ENCODE measurements around the gene GP1BB.
"Not testable (repeated sequence)": the region's sequence is repeated elsewhere in the genome, so short reads cannot be mapped to it uniquely, and the experiment has no call there.

Gene GP1BB

GRCh38 chr22:19723232-19723982 is at the start of gene GP1BB:
GP1BB (plus strand) TSS chr22:19723539; CDS start chr22:19723570, 31 bp downstream.
- peak; percentile 52 for DNase-seq

GRCh38 chr22:19673660-19674059 is 49.7 kb upstream of the GP1BB start:
- DNase-seq, result no peak

DNA sequence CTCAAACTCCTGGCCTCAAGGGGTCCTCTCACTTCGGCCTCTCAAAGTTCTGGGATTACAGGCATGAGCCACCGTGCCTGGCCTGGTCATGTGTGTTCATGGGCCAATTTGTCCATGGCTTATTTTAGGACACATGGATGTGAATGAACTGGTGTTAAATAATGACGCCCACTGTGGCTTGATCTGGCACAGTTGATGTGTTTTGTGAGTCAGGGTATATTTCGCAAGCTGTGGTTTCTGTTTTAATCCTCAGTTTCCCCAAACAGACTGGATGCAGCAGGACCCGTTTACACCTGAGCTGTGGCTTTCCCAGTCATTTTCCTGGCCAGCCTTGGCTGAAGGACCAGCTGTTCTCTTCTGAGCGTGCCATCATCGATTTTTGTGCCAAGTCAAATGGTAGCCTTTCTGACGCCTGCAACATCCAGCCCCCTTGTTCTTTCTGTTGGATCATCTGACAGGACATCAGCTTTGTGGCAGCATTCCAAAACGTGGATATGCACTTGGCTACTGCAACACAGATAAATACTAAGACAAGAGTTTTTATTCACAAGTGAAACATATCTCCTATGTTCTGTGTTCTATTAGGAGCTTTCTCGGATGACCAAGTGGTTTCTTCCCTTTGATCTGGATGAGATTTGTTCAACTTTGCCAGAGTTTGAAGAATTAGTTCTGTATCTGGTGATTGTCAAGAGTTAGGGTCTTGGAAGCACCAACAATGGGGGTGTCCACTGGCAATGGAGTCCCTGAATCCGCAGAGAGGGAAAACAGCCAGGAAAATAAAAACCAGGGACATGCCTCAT is 49.0 kb upstream of the GP1BB start:
- no peak for DNase-seq

- no peak for DNase-seq
Observed at GRCh38 chr22:19674929-19675253, 48.4 kb upstream of the GP1BB start.

DNA sequence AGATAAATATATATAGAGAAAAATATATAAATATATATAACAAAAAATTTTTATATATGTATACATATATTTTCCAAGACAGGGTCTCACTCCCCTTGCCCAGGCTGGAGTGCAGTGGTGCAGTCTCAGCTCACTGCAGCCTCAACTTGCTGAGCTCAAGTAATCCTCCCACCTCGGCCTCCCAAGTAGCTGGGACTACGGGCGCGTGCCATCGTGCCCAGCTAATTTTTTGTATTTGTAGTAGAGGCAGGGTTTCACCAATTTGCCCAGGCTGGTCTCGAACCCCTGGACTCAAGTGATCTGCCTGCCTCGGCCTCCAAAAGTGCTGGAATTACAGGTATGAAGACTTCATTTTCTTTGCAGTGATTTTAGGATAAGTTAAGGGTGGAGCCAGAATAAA is 47.9 kb upstream of the GP1BB start:
- no peak for DNase-seq

DNA sequence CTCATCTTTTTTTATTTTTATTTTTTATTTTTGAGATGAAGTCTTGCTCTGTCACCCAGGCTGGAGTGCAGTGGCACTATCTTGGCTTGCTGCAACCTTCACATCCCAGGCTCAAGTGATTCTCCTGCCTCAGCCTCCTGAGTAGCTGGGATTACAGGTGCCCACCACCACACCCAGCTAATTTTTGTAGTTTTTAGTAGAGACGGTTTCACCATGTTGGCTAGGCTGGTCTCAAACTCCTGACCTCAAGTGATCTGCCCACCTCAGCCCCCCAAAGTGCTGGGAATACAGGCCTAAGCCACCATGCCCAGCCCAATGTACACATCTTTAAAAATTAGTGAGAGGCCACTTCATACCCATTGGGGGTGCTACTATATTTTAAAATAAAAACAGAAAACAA is 46.9 kb upstream of the GP1BB start:
- not testable (repeated sequence) for DNase-seq

- no peak for DNase-seq
Observed at GRCh38 chr22:19678949-19679521, 44.3 kb upstream of the GP1BB start.

DNA sequence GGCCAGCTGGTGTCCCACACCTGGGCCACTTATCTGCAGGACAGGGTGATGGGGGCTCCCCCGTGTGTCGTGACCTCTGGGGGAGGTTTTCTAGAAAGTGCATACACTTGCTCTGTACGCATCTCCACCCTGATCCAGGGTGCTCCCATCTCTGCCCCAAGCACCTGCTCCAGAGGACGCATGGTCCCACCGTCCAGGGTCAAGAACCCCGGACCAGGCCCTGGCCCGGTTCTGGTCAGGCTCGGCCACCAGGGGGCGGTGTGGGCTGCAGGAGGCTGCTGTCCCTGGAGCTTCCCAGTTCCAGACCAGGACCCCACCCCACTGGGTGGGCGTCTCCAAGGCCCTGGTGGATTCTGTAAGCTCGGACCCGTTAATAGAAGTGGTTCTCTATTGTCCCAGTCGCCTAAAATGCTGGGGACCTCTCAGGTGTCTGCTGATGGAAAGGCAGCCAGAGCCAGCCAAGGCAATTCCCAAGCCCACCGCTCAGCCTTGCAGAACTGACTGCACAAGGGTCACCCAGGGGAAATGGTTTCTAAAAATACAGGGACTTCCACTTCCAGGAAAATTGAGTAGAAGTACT is 43.7 kb upstream of the GP1BB start:
- DNase-seq, result peak; percentile 58

DNA sequence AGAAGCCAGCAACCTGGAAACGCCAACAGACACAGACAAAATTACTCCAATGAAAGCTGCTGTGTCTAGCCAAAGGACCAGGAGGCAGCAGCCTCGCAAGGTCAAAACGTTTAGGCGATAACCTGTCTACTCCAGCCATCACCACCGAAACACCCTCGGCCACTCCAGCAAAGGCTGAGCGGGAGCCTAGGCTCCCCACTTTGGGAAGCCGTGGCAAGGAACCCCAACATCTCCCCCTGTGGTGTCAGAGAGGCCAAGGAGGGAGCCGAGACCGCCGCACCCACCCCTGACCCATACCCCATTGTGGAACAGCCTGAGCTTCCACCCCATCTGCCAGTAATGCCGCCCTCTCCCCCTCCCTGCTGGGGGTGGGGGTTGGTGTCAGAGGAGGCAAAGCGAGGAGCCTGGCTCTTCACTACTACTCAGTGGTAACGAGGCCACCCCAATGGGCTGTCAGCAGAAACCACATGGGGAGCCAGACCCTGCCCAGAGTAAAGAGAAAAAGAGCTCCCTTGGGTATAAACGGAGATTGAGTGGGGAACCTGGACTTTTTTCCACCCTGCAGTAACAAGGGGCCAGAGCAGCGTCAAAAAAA is 43.0 kb upstream of the GP1BB start:
- DNase-seq, result no peak

DNA sequence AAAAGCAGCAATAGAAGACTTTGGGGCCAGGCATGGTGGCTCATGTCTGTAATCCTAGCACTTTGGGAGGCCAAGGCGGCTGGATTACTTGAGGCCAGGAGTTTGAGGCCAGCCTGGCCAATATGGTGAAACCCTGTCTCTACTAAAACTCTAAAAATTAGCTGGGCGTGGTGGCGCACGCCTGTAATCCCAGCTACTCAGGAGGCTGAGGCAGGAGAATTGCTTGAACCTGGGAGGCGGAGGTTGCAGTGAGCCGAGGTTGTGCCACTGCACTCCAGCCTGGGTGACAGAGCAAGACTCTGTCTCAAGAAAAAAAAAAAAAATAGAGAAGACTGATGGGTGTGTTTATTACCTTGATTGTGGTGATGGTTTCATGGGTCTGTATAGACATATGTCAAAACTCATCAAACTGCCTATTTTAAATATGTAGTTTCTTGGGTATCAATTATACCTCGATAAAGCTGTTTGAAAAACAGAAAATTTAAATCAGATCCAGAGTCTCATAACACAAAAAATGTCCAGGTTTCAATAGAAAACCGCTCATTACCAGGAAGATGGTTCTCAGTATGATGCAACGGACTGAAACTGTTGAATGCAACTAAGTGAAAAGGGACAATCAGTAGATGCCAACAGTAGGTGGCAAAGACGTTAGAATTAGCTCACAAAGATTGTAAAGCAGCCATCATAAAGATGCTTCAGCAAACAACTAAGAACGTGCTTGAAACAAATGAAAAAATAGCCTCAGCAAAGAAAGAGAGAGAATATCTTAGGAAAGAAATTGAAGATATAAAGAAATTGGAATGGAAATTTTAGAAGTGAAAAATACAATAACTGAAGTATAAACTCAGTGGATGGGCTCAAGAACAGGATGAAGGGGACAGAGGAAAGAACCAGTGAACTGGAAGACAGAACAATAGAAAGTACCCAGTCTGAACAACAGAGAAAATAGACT is 42.2 kb upstream of the GP1BB start:
- no peak for DNase-seq

DNA sequence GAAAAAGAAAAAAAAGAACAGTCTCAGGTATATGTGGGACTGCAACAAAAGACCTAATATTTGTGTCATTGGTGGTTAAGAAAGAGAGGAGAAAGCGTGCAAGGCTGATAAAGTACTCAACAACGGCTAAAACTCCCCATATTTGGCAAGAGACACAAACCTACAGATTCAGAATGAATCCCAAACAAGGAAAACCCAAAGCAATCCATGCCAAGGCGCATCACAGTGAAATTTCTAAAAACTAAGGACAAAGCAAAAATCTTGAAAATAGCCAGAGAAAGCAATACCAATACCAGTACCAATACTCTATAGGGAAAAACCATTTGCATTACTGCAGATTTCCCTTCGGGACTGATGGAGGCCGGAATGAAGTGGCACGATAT is 41.5 kb upstream of the GP1BB start:
- DNase-seq, result no peak

- no peak for DNase-seq
Observed at GRCh38 chr22:19686946-19687345, 36.4 kb upstream of the GP1BB start.

DNA sequence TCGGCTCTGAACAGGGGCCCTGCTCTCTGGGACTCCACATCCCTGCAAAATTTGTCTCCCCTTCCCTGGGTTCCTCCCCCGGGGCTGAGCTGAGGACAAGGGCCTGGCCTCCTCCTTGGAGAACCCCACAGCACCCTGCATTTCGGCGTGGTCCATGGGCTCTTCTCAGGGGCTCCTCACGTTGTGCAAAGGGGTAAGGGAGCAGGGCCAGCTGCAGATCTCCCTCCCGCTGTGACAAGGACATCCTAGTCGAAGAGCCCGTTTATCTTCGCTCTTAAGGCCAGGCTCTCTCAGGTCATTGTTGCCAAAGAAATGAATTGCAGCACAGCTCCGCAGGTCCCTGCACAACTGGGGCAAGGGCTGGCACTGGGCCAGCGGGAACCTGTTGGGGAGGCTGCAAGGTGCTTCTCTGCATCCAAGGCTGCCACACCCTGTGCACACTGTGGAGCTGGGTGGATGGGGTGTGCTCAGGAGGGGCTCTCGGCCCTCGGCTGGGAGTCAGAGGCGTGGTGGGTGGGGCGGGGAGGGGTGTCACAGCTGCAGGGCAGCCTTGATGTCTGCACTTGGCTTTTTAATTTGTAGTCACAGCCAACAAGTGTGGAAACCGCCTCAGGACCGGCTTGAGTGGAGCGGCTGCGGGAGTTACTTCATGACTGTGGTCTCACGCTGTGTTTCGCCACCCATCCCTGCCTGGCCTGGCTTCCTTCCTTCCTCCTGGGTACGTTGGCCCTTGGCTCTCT is 35.6 kb upstream of the GP1BB start:
- no peak for DNase-seq

DNA sequence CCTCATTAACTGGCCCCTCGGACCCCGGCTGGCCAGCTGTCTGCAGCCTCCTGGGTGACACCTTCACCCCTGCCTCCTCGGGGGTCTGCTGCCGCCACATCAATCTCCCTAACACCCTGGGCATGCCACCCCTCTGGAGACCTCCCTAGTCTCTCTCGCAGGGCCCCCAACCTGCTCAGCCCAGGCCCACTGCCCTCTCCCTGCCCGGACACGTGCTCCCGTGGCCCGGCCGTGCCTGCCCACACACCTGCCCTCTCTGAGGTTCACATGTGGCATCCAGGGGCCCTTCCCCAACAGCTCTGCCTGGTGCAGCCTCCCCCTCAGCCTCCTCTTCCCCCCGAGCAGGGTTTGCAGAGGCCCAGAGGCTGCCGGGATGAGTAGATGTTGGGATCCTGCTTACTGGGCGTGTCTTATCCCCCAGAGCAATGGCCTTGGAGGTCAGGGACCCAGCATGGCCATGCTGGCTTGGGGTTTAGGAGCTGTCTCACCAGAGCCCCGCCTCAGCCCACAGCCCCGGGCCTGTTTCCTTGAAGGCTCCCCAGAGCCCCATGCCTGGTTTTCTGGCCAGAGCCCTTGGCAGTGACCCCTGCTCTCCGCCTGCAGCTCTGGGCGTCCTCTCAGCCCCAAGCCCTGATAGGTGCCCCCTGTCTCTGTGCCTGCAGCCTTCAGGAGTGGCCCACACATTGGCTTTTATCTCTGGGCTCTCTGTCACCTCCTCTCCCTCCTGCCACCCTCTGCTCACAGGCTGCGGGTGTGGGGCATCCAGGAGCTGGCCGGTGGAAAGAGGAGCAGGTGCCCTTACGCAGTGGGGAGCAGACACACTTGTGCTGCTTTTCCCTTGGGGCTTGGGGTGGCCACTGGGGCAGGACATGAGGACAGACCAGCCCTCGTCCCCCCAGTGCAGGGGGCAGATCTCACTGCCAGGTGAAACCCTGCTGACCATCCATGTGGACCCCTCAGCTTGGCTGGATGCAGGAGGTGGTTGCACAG is 34.7 kb upstream of the GP1BB start:
- no peak for DNase-seq

GRCh38 chr22:19689408-19689807 is 33.9 kb upstream of the GP1BB start:
- DNase-seq, result no peak

DNA sequence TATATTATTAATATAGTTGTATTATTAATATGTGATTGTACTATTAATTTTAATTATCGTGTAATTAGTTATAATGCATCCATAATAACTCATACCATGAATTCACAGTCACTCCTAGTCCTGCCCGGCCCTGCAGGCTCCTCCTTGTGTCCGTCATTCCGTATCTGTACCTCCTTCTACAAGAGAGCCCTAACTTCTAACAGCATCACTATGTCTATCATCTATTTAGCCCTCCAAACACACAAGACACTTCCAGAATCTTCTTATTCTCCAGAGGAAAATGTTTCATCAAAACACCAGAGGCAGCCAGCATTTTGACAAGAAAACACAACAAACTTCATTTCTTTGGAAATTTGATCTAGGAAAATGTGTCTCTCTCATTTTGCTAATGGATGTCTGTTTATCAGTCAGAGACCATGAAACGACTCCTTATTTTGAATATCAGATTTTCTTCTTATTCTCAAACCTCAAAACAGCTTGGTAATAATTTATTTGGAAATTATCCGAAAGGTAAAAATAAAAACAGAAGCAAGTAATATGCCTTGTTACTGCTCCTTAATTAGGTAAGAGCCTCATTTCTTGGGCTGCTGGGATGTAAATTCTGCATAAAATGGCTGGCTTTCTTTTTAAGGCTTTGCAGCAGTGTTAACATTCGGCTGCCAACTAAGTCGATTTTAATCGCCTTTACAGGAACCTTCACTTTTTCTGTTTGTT is 32.2 kb upstream of the GP1BB start:
- no peak for DNase-seq

DNA sequence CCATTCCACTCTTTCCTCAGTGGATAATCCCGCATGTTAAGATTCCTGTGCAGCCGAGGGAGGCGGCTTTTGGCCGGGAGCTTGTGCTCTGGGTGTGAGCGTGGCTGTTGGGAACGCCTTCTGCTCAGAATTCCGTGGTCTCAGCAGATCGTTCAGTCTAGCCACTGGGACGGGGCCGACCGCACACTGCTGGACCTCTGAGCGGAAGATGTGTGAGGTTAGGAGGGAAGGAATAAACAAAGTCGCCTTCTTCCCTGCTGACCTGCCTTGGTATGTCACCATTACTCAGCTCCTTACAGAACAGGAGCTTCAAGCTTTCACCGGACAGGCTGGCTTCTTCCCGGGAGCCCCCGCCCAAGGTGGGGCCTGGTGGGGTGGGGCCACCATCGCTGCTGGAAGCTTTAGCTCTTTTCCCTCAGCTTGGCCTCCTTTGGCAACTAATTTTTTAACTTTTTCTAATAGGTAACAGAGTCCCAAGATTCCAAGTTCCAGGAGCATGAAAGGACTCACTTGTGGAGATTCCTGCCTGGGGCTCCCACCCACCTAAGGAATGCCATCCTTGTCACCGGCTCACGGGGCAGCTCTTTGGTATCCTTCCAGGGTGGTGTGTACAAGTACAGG is 31.5 kb upstream of the GP1BB start:
- no peak for DNase-seq

DNA sequence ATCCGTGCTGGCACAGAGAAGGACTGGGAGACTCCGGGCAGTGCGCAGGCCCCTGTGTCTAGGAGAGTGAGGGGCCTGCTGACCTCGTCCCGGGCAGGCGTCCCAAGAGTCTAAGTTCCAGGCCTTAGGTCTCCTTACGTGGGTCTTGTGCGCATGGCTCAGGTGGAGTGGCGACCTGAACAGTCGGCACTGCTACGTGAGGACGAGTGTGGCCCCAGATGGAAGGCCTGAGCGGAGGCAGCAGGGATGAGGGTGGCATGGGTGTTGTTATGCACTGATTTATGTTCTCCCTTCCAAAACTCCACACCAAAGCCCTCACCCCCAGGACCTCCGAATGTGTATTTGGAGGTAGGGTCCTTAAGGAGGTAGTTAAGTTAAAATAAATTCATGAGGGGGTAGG is 29.8 kb upstream of the GP1BB start:
- DNase-seq, result no peak
